A549 (cell line): Measurements from ENCODE around the gene XPR1. TPM values are rescaled to one million over a fixed set of nuclear protein-coding genes. Genes with fewer than 3 reads are reported as not detected.
A peak's percentile ranks its signal among the peaks of the same experiment; 100 is the strongest.

Experiments
- ATAC-seq, 2 experiments: fragments of 200-7000 bp in 1 of 2; fragments of >200 bp in 1 of 2; cut with Nextera tagmentation in 1 of 2; cut with Tn5 transposase in 1 of 2; 3 replicates each; pipeline versions ENCODE4 v1.8.0 to v1.9.1; 2018 to 2020; ENCODE audit warnings: mild to moderate bottlenecking in 1 of 2, moderate library complexity in 1 of 2
- CTCF ChIA-PET: fragments of 300-600 bp; sonication (Branson Sonifier 250); formaldehyde crosslinking; extraction: SDS; loops from one replicate; lab custom pipeline; 2021; ENCODE audit warnings: antibody characterized with exemption, inconsistent platforms; lab: Yijun Ruan, JAX
- POLR2A ChIA-PET: fragments of 350-600 bp; formaldehyde crosslinking; extraction: SDS; loops from one replicate; lab custom pipeline; 2021; ENCODE audit warnings: antibody characterized with exemption, inconsistent platforms; lab: Yijun Ruan, JAX
- DNase-seq, 2 experiments: peaks; one replicate each; pipeline versions ENCODE4 v3.0.0 to v3.0.0-alpha.2; 2011 to 2016; ENCODE audit warnings: low read depth in 1 of 2, low spot score in 1 of 2
- FAIRE-seq: peaks from 2 replicates; lab custom pipeline; 2011; peaks lifted over from hg19 to GRCh38; lab: Jason Lieb, UNC
- H3K27ac ChIP-seq, 2 experiments: fragments of >200 bp; sonication (Bioruptor Twin); formaldehyde crosslinking; 3 replicates each; pipeline ENCODE4 v1.5.1; 2016 to 2017
- H3K4me1 ChIP-seq: fragments of >200 bp; sonication (Bioruptor Twin); formaldehyde crosslinking; 3 replicates; pipeline ENCODE4 v1.6.1; 2016
- H3K4me2 ChIP-seq: fragments of >200 bp; sonication (Bioruptor Twin); formaldehyde crosslinking; 3 replicates; pipeline ENCODE4 v1.6.1; 2016
- H3K4me3 ChIP-seq: fragments of >200 bp; sonication (Bioruptor Twin); formaldehyde crosslinking; 3 replicates; pipeline ENCODE4 v1.5.1; 2016
- H3K9me3 ChIP-seq: fragments of >200 bp; sonication (Bioruptor Twin); formaldehyde crosslinking; 3 replicates; pipeline ENCODE4 v1.6.1; 2016
- BCL3 ChIP-seq: fragments of >200 bp; sonication (Bioruptor Twin); formaldehyde crosslinking; IDR thresholded peaks from 3 replicates; pipeline ENCODE4 v1.6.1; 2016
- ELK1 ChIP-seq: fragments of 150-350 bp; IDR thresholded peaks from 2 replicates; pipeline ENCODE4 v1.6.1; 2014; ENCODE audit warnings: low read depth, mild to moderate bottlenecking, low read length
- EP300 ChIP-seq, 2 experiments: fragments of >200 bp; sonication (Bioruptor Twin); formaldehyde crosslinking; IDR thresholded peaks; 2 replicates in 1 of 2; 3 replicates in 1 of 2; pipeline ENCODE4 v1.6.1; 2016 to 2017
- FOSB ChIP-seq: fragments of 250-450 bp; sonication (Bioruptor Pico); IDR thresholded peaks from 2 replicates; pipeline ENCODE4 v1.5.0; 2020; ENCODE audit warnings: mild to moderate bottlenecking, moderate library complexity
- HDAC2 ChIP-seq: fragments of 200-600 bp; sonication (generic); IDR thresholded peaks from 2 replicates; pipeline ENCODE4 v1.6.1; 2016
- HEYL ChIP-seq: fragments of 250-450 bp; sonication (Bioruptor Pico); IDR thresholded peaks from 2 replicates; pipeline ENCODE4 v1.8.0; 2021; ENCODE audit warnings: mild to moderate bottlenecking, moderate library complexity
- HMGXB4 ChIP-seq: fragments of 250-450 bp; sonication (Bioruptor Pico); IDR thresholded peaks from 2 replicates; pipeline ENCODE4 v1.5.0; 2021; ENCODE audit warnings: mild to moderate bottlenecking, moderate library complexity, borderline replicate concordance
- HOXB13 ChIP-seq: fragments of 250-450 bp; sonication (Bioruptor Pico); IDR thresholded peaks from 2 replicates; pipeline ENCODE4 v1.5.0; 2020; ENCODE audit warnings: low read depth, mild to moderate bottlenecking, moderate library complexity
- HOXB5 ChIP-seq: fragments of 250-450 bp; sonication (Bioruptor Pico); IDR thresholded peaks from 2 replicates; pipeline ENCODE4 v1.5.0; 2020; ENCODE audit warnings: mild to moderate bottlenecking, moderate library complexity
- KDM5A ChIP-seq: fragments of 200-600 bp; sonication (generic); IDR thresholded peaks from 2 replicates; pipeline ENCODE4 v1.6.1; 2016; ENCODE audit warnings: antibody characterized with exemption, mild to moderate bottlenecking
- MAFK ChIP-seq: fragments of 450-650 bp; IDR thresholded peaks from 2 replicates; pipeline ENCODE4 v1.6.1; 2014; ENCODE audit not compliant: partially characterized antibody
- PHF8 ChIP-seq: fragments of 200-600 bp; sonication (generic); IDR thresholded peaks from 2 replicates; pipeline ENCODE4 v1.6.1; 2016; ENCODE audit warnings: low read depth, mild to moderate bottlenecking, antibody characterized with exemption, moderate library complexity, borderline replicate concordance
- POLR2AphosphoS2 ChIP-seq: conservative IDR thresholded peaks from 2 replicates; pipeline ENCODE4 v1.6.1; 2012; ENCODE audit warnings: low read length, improper control_type of control experiment, inconsistent platforms
- REST ChIP-seq: fragments of 200-600 bp; sonication (generic); IDR thresholded peaks from 2 replicates; pipeline ENCODE4 v1.6.1; 2016; ENCODE audit warnings: antibody characterized with exemption, mild to moderate bottlenecking, moderate library complexity
- WGBS: methylation state at CpG from one replicate; pipeline ENCODE4 v1.1.6; 2017; ENCODE audit errors: missing lambda C conversion rate; 5-methylcytosine and 5-hydroxymethylcytosine counted together
- polyA plus RNA-seq, 4 experiments: library from polyadenylated mRNA; depleted of rRNA in 3 of 4; stranded (reverse); fragments of >200 nt; fragmentation: RNase III in 1 of 4; extraction: RNeasy Plus Mini Kit Qiagen cat#74134 plus additional on column Dnase treatment in 1 of 4; gene quantifications; 2 replicates in 3 of 4; 3 replicates in 1 of 4; pipeline ENCODE4 v1.2.3, GENCODE V29; 2011 to 2017

XPR1 gene
- polyA plus RNA-seq, 2 of the 4 experiments (the other 2 are of a cell fraction) = 37.5 to 86.1 TPM

- TF ChIP-seq POLR2AphosphoS2 (no peak), HDAC2 (no peak), EP300 (IDR thresholded peaks at IDR 0.05) (peak; percentile 62 to 79; a peak in 4 of 5 replicates), PHF8 (no peak), ELK1 (no peak), KDM5A (no peak), FOSB (CRISPR knock-in tag) (no peak)
These were observed 45.1 kb upstream of the XPR1 start (continued) for GRCh38 chr1:180586671-180587155.

GRCh38 chr1:180588121-180588520 lies 43.7 kb upstream of the XPR1 start:
- POLR2A ChIA-PET = no interaction called here
- peaks cover 30% of the 10 kb centered on the region for H3K4me1 ChIP-seq
- ATAC-seq (no peak), DNase-seq (no peak), FAIRE-seq (no peak)
- H3K27ac ChIP-seq = peak overlapping the region in 1 of 2 experiments; percentile 84; a peak in 3 of 6 replicates
- CTCF ChIA-PET = no interaction called here
- H3K4me3 ChIP-seq = no peak overlapping the region
- no peak overlapping the region for H3K4me2 ChIP-seq
- whole genome bisulfite sequencing = 65% methylated on average over 2 of the region's 2 CpGs
- peaks cover 9% of the 10 kb centered on the region; the same call in 2 of the 3 replicates for H3K9me3 ChIP-seq
- TF ChIP-seq HOXB5 (CRISPR knock-in tag) = no peak
- no peak for TF ChIP-seq REST
- TF ChIP-seq BCL3 = no peak
- TF ChIP-seq HEYL = no peak
- no peak for TF ChIP-seq HMGXB4 (CRISPR knock-in tag)

- no peak for FAIRE-seq
- Histone ChIP-seq H3K27ac (peak overlapping the region in 1 of 2 experiments; percentile 0; a peak in 2 of 6 replicates), H3K9me3 (peaks cover 9% of the 10 kb centered on the region; the same call in 2 of the 3 replicates), H3K4me3 (no peak overlapping the region), H3K4me1 (peaks cover 34% of the 10 kb centered on the region), H3K4me2 (no peak overlapping the region)
- no peak for TF ChIP-seq HOXB13 (CRISPR knock-in tag)
- peak; percentile 41 for TF ChIP-seq MAFK
- no peak for TF ChIP-seq BCL3
- no peak for DNase-seq
- 87% methylated on average over 2 of the region's 2 CpGs for WGBS
- POLR2A ChIA-PET = no interaction called here
- CTCF ChIA-PET = interaction anchor here (0.9 kb wide), 1 partner anchor 9 kb away, joined by 5 read pairs; no protein-coding TSS in a partner anchor
- ATAC-seq = no peak
These were observed 40.9 kb upstream of the XPR1 start for GRCh38 chr1:180590889-180591288.
